Spinal cord (tissue), 10 donors: ENCODE results near the gene FAT4. TPM values are rescaled to one million over a fixed set of nuclear protein-coding genes. Genes with fewer than 3 reads are reported as not detected.
A peak's percentile ranks its signal among the peaks of the same experiment; 100 is the strongest.

Experiments
- DNase-seq, 6 donors: peaks; one replicate each; pipeline versions ENCODE4 v3.0.0 to v3.0.0-alpha.2; 2013 to 2015; ENCODE audit warnings: low spot score in 6 of 6, low read depth in 4 of 6
- H3K27ac ChIP-seq: one replicate; pipeline ENCODE4 v1.5.1; 2013; ENCODE audit warnings: low read depth, low read length, control low read depth
- H3K27me3 ChIP-seq: one replicate; pipeline ENCODE4 v1.6.1; 2013; ENCODE audit warnings: low read length; ENCODE audit not compliant: control insufficient read depth, insufficient read depth
- H3K36me3 ChIP-seq: one replicate; pipeline ENCODE4 v1.6.1; 2013; ENCODE audit warnings: low read length; ENCODE audit not compliant: control insufficient read depth, insufficient read depth
- H3K4me1 ChIP-seq: one replicate; pipeline ENCODE4 v1.6.1; 2013; ENCODE audit warnings: low read length; ENCODE audit not compliant: control insufficient read depth, insufficient read depth
- H3K4me3 ChIP-seq: one replicate; pipeline ENCODE4 v1.5.1; 2013; ENCODE audit warnings: low read depth, low read length, control low read depth
- H3K9me3 ChIP-seq: one replicate; pipeline ENCODE4 v1.6.1; 2013; ENCODE audit warnings: low read length; ENCODE audit not compliant: control insufficient read depth, insufficient read depth
- WGBS: methylation state at CpG from one replicate; pipeline ENCODE4 v1.1.5; 2013; ENCODE audit warnings: missing lambda C conversion rate; ENCODE audit not compliant: insufficient coverage; 5-methylcytosine and 5-hydroxymethylcytosine counted together
- polyA plus RNA-seq, 2 donors: library from polyadenylated mRNA; unstranded; fragments of 120-200 nt; gene quantifications; one replicate each; pipeline ENCODE4 v1.2.1, GENCODE V29; 2013; ENCODE audit not compliant: insufficient read length in 2 of 2
- total RNA-seq, 2 donors: library from RNA; depleted of rRNA in 1 of 2; stranded (reverse); fragments of 120-200 nt in 1 of 2; fragments of >200 nt in 1 of 2; gene quantifications; one replicate each; pipeline versions ENCODE4 v1.2.3 to v1.2.4, GENCODE V29; 2013 to 2014
- donor health status: healthy.

Gene FAT4
- total and polyA plus RNA-seq, 4 donors = 14.3 to 85.5 (median 45.8) TPM

GRCh38 chr4:125283707-125284279 lies 31.0 kb upstream of the FAT4 start:
- no CpG with 5 or more reads among the region's 4 CpGs for WGBS
- Histone ChIP-seq H3K9me3 (no peaks in the 10 kb centered on the region), H3K36me3 (no peaks in the 10 kb centered on the region), H3K4me1 (no peaks in the 10 kb centered on the region), H3K27me3 (no peaks in the 10 kb centered on the region), H3K4me3 (no peak overlapping the region), H3K27ac (no peak overlapping the region)
- DNase-seq = peak in 4 of 6 donors; percentile 7 to 75 (median 38)

GRCh38 chr4:125297116-125297515 lies 17.6 kb upstream of the FAT4 start:
- H3K4me1 ChIP-seq = no peaks in the 10 kb centered on the region
- H3K27me3 ChIP-seq = no peaks in the 10 kb centered on the region
- H3K4me3 ChIP-seq = no peak overlapping the region
- no peaks in the 10 kb centered on the region for H3K36me3 ChIP-seq
- DNase-seq = peak in 1 of 6 donors; percentile 35
- H3K27ac ChIP-seq = no peak overlapping the region
- no peaks in the 10 kb centered on the region for H3K9me3 ChIP-seq
- no CpG with 5 or more reads among the region's 2 CpGs for WGBS

- no peaks in the 10 kb centered on the region for H3K9me3 ChIP-seq
- no peak overlapping the region for H3K27ac ChIP-seq
- no peaks in the 10 kb centered on the region for H3K27me3 ChIP-seq
- no peaks in the 10 kb centered on the region for H3K4me1 ChIP-seq
- no CpG with 5 or more reads among the region's 1 CpG for WGBS
- DNase-seq = no peak
- no peak overlapping the region for H3K4me3 ChIP-seq
- no peaks in the 10 kb centered on the region for H3K36me3 ChIP-seq
These were observed 11.7 kb upstream of the FAT4 start for GRCh38 chr4:125303058-125303457.

GRCh38 chr4:125303821-125304220 lies 10.9 kb upstream of the FAT4 start:
- no peaks in the 10 kb centered on the region for H3K27me3 ChIP-seq
- H3K27ac ChIP-seq = no peak overlapping the region
- H3K4me1 ChIP-seq = no peaks in the 10 kb centered on the region
- 83% methylated on average over 3 of the region's 5 CpGs for WGBS
- no peaks in the 10 kb centered on the region for H3K36me3 ChIP-seq
- H3K9me3 ChIP-seq = no peaks in the 10 kb centered on the region
- no peak overlapping the region for H3K4me3 ChIP-seq
- no peak for DNase-seq

GRCh38 chr4:125306112-125306511 lies 8.6 kb upstream of the FAT4 start:
- H3K9me3 ChIP-seq = peaks cover 1% of the 10 kb centered on the region
- no CpG with 5 or more reads among the region's 1 CpG for WGBS
- no peak overlapping the region for H3K4me3 ChIP-seq
- DNase-seq = no peak
- no peaks in the 10 kb centered on the region for H3K27me3 ChIP-seq
- no peaks in the 10 kb centered on the region for H3K36me3 ChIP-seq
- H3K27ac ChIP-seq = no peak overlapping the region
- H3K4me1 ChIP-seq = no peaks in the 10 kb centered on the region

- H3K27me3 ChIP-seq = no peaks in the 10 kb centered on the region
- H3K36me3 ChIP-seq = no peaks in the 10 kb centered on the region
- no peak overlapping the region for H3K27ac ChIP-seq
- H3K4me1 ChIP-seq = no peaks in the 10 kb centered on the region
- no peak overlapping the region for H3K4me3 ChIP-seq
- no peak for DNase-seq
- peaks cover 1% of the 10 kb centered on the region for H3K9me3 ChIP-seq
These were observed 8.2 kb upstream of the FAT4 start for GRCh38 chr4:125306533-125306932.

GRCh38 chr4:125311503-125311902 lies 3.3 kb upstream of the FAT4 start:
- WGBS = 92% methylated on average over 1 of the region's 2 CpGs
- Histone ChIP-seq H3K27me3 (no peaks in the 10 kb centered on the region), H3K4me3 (no peak overlapping the region), H3K36me3 (peaks cover 4% of the 10 kb centered on the region), H3K9me3 (peaks cover 1% of the 10 kb centered on the region), H3K27ac (no peak overlapping the region), H3K4me1 (peaks cover 9% of the 10 kb centered on the region)
- DNase-seq = no peak

GRCh38 chr4:125313497-125313896 lies 1.3 kb upstream of the FAT4 start:
- 0% methylated on average over 3 of the region's 7 CpGs for WGBS
- H3K36me3 ChIP-seq = peaks cover 8% of the 10 kb centered on the region
- peaks cover 26% of the 10 kb centered on the region for H3K4me1 ChIP-seq
- H3K27ac ChIP-seq = peak overlapping the region; percentile 96
- no peaks in the 10 kb centered on the region for H3K27me3 ChIP-seq
- DNase-seq = peak; percentile 83 to 98 (median 87)
- H3K4me3 ChIP-seq = no peak overlapping the region
- H3K9me3 ChIP-seq = peaks cover 1% of the 10 kb centered on the region

GRCh38 chr4:125313989-125314667 lies 627 bp upstream of the FAT4 start:
- DNase-seq = peak in 2 of 6 donors; percentile 32 to 83
- Histone ChIP-seq H3K4me3 (peak overlapping the region; percentile 99), H3K27me3 (no peaks in the 10 kb centered on the region), H3K27ac (peak overlapping the region; percentile 96), H3K4me1 (peaks cover 26% of the 10 kb centered on the region), H3K36me3 (peaks cover 8% of the 10 kb centered on the region), H3K9me3 (peaks cover 1% of the 10 kb centered on the region)
- WGBS = 10% methylated on average over 6 of the region's 7 CpGs
